ENCODE results near the gene ULK1.

ULK1 gene

GRCh38 chr12:131894313-131894860, at the start of gene ULK1:
ULK1 (plus strand) TSS chr12:131894622; CDS start chr12:131895002, 380 bp downstream.
- peak; percentile 93 for DNase-seq

- no peak for DNase-seq
These were observed 49.8 kb upstream of the ULK1 start for GRCh38 chr12:131844656-131845055.

DNA sequence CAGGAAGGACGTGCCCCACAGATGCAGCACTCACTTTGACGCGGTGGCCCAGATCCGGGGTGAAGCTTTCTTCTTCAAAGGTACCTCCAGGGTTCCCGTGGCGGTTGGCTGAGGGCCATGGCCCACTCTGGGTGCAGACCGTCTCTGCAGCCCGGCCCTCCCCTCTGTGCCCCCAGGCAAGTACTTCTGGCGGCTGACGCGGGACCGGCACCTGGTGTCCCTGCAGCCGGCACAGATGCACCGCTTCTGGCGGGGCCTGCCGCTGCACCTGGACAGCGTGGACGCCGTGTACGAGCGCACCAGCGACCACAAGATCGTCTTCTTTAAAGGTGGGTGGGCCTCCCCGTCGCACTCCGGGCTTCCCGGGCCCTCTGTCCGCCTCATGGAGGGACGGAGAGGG, 49.3 kb upstream of the ULK1 start:
- DNase-seq = no peak

GRCh38 chr12:131847456-131847855, 47.0 kb upstream of the ULK1 start:
- no peak for DNase-seq

DNA sequence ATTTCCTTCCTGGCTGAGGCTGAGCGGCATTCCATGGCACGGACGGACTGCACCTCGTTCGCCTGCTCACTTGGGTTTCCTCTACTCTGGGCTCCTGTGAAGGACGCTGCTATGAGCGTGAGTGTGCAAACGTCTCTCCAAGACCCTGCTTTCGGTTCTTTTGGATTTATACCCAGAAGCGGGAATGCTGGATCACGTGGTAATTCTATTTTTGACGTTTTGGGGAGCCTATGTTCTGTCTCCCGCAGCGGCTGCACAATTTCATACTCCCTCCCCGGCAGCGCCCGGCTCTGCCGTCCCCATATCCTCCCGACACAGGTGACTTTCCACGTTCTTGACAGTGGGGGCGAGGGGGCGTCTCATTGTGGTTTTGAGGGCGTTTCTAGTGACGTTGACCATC, 45.7 kb upstream of the ULK1 start:
- no peak for DNase-seq

DNA sequence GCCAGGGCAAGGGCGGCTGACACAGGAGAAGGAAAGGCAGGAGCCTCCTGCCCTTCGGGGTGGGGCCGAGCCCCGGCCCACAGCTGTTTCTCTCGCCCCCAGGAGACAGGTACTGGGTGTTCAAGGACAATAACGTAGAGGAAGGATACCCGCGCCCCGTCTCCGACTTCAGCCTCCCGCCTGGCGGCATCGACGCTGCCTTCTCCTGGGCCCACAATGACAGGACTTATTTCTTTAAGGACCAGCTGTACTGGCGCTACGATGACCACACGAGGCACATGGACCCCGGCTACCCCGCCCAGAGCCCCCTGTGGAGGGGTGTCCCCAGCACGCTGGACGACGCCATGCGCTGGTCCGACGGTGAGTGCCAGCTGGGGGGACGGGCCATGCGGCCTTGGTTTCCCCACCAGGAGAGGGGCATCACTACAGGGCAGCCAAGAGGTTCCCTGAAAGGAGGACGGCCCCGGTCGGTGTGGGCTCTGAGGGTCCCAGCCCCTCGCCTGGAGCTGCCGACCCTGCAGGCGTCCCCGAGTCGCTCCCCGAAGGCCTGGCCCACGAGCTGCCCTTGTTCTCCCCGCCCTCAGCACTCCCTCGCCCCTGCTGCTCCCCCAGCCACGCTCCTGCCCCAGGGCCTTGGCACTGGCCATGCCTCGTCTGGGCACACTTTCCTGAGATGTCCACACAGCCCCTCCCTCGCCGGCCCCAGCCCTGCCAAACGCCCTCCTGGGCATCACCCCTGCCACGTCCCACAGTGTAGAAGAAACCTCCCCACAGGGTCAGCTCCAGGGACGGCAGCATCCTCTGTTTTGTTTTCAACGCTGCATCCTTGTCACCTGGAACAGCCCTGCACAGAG, 44.5 kb upstream of the ULK1 start:
- DNase-seq = no peak

DNA sequence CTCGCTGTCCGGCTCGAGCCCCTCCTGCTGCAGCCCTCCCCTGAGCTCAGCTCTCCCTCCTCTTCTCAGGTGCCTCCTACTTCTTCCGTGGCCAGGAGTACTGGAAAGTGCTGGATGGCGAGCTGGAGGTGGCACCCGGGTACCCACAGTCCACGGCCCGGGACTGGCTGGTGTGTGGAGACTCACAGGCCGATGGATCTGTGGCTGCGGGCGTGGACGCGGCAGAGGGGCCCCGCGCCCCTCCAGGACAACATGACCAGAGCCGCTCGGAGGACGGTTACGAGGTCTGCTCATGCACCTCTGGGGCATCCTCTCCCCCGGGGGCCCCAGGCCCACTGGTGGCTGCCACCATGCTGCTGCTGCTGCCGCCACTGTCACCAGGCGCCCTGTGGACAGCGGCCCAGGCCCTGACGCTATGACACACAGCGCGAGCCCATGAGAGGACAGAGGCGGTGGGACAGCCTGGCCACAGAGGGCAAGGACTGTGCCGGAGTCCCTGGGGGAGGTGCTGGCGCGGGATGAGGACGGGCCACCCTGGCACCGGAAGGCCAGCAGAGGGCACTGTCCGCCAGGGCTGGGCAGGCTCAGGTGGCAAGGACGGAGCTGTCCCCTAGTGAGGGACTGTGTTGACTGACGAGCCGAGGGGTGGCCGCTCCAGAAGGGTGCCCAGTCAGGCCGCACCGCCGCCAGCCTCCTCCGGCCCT, 43.4 kb upstream of the ULK1 start:
- DNase-seq = no peak

DNA sequence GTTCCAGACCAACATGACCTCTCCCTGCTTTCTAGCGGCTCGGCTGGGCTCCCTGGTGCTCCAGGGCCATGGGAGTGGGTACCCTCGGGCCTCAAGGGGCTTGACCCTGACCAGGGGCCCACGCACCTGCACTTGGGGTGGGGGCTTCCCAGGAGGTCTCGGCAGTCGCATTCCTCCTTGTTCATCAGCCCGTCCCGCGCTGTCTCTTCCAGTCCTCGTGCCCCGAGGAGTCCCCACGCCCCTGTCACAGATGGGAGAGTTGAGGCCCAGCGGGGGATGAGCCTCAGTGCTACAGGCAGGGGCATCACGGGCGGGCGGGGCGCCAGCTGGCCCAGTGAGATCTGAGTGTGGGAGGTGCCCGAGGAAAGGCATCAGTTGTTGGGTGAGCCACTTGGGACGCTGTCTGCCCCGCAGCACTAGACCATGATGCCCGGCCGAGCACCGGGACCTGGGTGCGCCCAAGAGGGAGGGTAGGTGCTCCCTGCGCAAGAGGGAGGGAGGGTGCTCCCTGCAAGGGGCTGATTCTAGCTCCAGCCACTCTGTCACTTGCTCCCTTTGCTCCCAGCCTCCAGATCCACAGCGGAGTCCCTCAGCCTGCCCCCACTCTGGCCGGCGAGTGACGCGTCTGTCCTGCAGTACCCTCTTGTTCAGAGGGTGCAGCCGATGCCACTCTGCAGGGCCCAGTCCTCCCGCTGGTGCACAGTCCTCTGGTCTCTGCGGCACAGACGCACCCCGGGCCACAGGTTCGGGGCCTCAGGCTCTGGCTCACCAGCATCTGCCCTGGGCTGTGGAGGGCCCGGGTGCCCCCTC, 42.5 kb upstream of the ULK1 start:
- peak; percentile 67 for DNase-seq

DNA sequence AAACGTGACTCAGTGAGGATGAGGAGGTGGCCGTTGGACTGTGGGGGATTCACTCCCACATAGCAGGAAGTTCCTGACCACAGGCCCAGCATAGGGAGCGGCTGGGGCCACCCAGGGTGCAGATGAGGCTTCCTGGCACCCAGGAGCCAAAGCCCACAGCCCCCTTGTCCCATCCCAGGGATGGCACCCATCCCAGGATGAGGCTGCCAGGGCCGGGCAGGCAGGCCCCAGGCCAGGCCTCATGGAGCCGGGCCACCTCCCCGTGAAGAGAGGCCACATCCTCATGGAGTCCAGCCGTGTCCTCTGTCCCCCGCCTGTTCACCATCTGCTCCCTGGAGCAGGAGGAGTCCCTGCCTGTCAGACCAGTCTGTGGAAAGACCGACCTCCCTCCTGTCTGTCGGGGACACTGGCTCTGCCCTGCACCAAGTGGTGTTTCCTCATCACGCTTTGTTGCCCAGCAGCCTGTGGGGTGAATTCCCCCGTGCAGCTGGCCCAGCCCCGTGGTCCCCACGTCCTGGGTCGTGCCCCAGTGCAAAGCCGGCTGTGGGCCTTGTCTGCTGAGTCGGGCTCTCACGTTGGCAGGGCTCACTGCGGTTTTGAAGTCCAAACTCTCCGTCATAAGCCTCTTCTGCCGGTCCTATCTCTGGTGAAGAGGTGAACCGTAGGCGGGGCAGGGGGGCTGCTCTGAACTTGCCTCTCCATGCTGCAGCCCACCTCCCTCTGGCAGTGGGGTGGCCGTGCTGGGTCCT, 41.7 kb upstream of the ULK1 start:
- peak; percentile 32 for DNase-seq

- no peak for DNase-seq
These were observed 40.3 kb upstream of the ULK1 start for GRCh38 chr12:131853832-131854797.

DNA sequence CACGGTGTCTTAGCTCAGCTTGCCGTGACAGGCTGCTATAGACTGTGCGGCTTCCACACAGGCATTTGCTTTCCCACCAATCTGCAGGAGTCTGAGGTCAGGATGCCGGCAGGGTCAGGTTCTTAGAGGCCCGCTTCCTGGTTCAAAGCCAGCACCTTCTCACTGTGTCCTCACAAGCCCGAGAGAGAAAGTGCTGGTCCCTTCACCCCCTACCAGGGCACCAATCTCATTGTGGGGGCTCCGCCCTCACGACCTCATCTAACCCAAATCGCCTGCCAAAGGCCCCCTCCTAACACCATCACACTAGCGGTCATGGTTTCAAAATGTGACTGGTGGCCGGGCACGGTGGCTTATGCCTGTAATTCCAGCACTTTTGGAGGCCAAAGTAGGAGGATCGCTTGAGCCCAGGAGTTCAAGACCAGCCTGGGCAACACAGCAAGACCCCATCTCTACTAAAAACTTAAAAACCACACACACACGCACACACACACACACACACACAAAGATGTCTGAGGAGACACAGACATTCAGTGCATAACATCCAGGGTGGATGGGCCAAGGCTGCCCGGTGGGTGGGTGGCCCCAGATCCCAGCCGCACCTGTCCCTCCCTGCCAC, 39.5 kb upstream of the ULK1 start:
- DNase-seq = no peak

DNA sequence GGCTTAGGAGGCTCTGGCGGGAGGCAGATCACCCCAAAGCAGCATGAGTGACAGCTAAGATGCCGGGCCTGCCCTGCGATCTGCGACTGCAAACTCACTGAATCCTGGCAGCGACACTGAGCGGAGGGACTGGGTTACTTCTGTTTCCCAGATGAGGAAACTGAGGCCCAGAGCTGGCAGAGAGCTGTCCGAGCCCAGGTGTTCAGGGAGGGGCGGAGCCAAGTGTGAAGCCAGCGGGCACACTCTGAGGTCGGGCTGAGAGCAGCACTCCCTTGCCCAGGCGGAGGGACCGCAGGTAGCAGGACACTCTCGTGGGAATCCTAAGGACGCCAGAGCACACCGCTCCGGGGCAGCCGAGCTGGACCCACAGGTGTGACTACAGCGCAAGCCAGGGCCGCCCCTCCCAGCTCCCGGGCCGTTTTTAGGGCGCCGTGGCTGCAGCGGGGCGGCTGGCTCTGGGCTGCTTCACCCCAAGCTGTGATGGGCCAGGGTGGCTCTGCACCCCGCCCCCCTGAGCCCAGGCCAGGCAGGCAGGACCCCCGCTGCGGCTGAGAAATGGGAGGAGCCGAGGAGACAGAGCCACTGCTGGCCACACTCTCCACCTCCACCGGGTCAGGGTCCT, 38.8 kb upstream of the ULK1 start:
- DNase-seq = no peak

- no peak for DNase-seq
These were observed 37.9 kb upstream of the ULK1 start for GRCh38 chr12:131856366-131857097.

GRCh38 chr12:131857908-131858850, 36.2 kb upstream of the ULK1 start:
- no peak for DNase-seq

DNA sequence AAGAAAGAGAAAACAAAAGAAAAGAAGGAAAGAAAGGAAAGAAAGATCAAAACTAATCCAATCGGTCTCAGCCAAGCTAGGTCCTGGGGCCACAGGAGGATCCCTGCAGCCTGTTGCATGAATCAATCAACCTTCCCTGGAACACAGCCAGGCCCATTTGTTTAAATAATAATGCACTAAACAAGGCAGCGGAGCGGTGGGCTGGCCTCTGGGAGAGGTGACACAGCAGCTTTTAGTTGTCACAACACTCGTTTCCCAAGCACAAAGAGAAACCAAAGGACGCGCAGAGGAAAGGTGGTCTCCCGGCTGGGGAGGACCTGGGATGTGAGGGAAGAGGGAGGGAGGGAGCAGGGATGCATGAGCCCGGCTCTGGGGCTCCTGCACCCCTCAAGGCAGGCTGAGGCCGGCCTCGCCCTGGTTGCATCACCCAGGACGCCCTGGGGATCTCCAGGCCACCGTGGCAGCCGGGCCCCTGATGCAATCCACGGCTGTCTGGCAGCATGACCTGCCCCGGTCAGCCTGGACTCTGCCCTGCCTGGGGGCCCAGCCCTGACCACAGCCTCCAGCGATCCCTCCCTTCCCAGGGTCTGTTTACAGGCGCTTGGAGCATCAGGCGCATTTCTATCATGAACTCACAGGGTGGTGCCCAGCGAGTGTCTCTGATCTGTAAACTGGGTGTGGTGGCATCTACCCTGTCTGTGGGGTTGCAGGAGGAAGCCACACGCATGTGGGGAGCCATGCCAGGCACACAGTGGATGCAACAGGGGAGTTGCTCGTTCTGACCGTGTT, 33.8 kb upstream of the ULK1 start:
- DNase-seq = peak; percentile 83

DNA sequence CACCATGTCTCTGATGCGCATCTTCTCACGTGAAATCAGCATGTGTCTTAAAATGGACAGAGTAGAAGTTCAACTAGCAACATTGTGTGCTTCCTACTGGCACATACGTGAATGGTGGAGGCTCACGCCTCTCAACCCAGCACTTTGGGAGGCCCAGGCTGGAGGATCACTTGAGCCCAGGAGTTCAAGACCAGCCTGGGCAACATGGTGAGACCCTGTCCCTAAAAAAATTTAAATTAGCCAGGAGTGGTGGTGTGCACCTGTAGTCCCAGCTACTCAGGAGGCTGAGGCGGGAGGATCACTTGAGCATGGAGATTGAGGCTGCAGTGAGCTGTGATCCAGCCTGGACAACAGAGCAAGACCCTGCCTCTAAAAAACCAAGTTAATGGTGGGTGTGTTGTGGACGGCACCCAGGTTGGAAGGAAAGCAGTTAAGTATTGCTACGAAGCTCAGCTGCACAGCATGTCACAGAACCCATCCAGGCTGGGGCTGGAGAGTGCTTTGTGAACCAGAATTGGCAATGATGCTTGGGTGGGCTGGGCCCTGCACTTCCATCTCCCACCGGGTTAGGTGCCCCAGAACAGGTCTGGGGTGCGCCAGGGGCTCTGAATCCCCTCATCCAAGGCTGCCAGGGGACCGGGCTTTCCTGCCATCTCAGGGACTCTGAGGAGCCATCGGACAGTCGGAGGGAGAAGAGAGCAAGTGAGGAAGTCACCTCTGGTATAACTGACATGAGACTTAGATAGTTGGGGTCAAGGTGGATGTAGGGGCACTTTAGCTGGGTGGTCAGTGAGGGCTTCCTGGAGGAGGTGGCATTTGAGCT, 33.0 kb upstream of the ULK1 start:
- DNase-seq = no peak

DNA sequence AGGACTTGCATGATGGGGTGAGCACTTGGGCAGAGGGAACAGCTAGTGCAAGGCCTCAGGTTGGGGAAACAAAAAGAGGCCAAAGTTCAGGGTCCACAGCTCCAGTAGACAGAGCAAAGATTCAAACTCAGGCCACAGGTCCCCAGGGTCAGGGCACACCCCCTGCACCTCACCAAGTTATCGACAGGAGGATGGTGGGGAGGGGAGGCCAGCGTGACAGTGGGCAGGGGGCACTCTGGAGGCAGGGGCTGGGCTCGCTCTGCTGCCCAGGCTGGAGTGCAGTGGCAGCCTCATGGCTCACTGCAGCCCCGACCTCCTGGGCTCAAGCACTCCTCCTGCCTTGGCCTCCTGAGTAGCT, 32.4 kb upstream of the ULK1 start:
- no peak for DNase-seq

Measured in hematopoietic multipotent progenitor cell treated with erythropoietin and hydrocortisone succinate and interleukin-3 and kit ligand, for 6 days (in vitro differentiated cells).